ENCODE data around the gene CCDC127.
A peak's percentile ranks its signal among the peaks of the same experiment; 100 is the strongest.

The CCDC127 gene

DNA sequence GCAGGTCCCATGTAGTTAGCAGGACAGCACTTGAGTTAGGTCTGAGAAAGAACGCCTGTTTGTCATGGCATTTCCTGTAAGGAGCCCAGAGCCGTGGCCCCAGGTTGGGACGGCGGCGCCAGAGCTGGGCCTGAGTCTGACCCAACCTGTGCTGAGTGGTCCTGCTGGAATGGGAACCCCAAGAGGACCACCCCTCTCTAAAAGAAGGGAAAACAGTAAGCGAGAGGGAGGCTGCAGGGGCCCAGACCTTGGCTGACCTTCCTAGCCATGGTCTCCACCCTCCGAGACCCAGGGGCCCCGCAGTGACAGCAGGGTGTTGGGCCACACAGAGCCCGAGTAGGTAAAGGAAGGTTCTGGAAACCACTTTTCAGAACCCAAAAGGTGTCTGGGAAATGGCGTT is 28.5 kb downstream of the CCDC127 start:
- no peak for DNase-seq

DNA sequence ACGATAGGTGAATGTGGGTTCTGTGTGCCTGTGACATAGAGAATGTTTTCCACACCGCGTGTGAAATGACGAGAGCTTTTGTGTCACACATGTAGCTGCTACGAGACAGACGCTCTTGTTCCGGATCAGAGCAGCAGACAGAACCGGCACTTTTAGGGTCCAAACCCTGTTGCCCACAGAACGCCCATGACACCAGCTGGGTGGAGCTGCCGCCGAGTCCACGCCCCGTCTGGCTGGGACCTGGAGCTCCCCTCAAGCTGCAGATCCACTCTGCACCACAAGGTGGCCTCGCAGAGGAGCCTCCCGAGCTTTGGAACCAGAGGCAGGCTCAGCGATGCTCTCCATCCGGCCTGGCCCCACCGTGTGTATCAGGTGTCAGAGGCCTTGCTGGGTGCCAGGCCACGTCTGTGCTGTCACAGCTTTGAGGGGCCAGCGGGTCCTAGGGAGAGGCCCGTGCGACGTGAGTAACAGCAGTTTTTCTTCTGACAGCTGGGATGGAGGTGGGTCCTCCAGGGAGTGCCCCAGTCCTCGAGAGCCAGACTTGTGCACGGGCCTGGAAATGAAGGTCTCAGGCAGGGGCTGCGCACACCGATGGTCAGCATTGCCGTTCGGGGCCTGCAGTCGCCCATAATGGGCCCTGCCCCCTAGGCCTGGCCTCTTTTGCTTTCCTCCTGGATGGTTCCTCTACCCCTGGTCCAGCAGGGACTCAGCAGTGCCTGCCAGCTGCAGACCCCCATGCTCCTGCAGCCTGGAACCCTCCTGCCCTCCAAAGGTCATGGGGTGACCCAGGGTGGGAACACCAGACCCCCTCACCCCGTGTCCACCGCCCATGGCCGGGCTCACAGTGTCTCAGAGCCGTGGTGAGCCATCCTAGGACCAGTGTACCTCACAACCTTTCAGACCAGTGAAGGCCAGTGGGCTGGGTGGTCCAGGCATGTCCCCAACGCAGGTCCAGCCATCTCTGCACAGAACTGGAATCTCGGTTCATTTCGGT is 29.2 kb downstream of the CCDC127 start:
- peak; percentile 72 to 78 for DNase-seq

DNA sequence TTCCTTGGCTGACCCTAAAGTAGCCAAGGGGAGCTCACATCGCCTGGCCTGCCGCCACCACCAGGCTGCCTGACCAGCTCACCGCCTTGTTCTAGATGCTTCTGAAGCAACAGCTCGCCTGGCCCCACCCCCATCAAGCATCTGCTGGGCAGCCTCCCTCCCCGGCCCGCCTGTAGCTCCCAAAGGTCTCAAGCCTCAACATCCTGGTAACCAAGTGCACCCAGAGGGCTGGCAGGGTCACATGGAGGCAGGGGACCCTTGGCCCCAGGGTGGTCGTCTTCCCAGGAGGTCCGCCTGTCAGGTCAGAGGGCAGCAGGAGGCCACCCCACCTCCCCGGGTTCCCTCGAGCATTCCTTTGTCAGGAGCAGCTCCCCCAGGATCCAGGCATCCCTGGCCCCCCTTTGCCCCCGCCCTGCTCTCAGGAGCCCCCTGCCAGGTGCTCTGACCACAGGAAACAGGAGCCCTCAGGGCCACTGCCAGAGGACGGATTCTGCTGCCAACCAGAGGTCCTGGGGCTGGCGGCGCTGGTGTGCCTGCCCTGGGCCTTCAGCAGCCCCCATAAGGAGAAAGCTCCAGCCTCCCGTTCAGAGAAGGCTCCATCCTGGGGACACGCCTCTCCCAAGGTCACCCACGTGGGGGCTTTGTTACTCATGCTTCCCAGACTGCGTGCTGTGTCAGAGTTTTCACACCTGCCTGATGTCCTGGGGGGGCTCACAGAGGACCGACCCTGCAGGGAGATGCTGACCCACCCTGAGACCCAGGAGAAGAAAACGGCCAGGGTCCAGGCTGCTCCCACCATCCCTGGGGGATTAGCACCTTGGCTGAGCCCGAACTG is 30.1 kb downstream of the CCDC127 start:
- DNase-seq, result no peak

DNA sequence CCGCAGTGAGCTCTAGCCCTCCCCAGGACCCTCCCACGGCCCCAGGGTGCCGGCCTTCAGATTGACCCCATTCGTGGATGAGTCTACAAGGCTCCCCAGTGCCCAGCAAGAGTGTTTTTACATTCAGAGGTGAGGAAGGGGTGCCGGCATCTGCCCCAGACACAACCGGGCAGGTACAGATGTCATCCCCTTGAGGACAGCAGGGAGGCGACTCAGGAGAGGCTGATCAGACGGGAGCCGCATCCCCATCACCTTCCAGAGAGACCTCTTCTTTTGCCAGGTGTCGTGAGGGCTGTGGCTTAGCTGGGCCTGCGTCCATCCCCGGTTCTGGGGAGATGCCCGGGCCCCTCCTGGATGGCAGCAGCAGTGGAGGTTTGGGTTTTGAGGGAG is 30.9 kb downstream of the CCDC127 start:
- no peak for DNase-seq

DNA sequence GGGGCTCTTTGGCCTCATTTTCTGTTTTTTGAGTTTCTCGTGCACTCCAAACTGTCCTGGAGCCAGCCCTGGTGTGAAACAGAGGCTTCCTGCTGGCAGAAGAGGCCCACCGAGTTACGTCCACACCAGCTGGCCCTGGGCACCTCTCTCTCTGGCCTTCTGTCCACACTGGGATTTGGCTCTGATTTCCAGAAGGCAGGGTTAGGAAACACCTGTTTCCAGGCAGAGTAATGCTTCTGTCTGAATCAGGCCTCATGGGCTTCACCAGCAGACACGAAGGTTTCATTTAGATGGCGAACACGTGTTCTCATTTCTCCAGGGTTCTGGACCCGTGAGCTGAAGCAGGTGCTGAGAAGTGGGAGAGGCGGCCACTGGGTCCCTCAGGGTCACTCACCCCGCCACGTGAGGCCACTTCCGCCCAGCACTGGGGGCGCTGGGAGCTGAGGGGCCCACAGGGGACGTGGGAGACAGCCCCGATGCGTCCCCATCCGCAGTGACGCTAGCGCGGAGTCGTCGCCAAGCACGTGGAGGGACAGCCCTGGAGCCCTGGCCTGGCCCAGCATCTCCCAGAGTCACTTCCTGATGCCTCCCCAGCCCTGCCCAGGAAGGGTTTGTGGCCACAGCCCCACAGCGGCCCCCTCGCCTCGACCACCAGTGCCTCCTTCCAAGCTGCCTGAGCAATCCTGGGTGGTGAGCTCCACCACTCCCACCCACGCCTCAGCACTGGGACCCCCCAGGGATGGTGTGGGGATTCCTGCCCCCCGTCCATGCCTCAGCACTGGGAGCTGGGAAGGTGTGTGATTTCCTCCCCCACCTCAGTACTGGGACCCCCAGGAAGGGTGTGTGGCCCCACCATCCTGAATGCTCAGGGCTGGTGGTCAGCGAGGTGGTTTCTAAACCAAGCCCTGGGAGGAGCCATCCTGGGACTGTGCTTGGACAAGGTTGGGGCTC is 31.6 kb downstream of the CCDC127 start:
- no peak for DNase-seq

DNA sequence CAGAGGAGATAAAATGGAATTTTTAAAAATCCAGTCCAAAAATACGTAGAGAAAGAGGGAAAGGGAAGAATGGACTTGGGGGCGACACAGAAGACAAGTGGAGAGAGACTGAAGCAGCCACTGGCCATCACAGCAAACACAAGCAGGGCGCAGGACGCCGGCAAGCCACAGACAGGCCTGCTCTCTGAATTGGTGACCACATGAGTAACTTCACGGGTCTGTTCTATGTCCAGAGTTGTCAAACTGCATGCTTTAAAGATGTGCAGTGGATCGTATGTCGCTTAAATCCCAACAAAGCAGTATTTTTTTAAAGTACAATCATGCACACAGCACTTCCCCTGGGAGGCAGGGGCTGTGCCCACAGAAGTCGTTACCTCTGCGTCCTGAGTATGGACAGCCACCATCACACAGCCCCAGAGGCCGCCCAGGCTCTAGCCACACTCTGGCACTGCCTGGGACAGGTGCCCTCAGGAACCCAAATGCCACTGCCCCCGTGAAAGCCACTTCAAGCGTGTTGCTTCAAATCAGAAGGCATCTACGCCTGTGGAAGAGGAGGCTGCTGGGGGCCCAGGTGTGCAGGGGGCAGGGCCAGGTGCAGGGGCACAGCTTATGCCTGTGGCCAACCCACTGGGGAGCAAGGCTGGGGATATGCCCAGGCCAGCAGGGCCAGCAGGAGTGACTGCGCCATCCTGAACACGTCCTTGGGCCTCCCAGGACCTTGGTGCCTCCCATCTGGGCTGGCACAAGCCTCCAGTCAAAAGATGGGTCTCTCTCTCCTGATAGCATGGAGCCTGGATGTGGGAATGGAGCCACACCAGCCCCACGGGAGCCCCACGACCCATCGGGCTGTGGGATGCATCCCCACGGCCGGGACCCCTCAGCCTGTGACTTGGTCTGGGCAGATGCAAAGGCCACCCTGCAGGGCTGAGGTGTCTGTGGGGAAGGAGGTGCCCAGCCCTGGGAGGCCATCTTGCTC is 32.6 kb downstream of the CCDC127 start:
- DNase-seq, result no peak

DNA sequence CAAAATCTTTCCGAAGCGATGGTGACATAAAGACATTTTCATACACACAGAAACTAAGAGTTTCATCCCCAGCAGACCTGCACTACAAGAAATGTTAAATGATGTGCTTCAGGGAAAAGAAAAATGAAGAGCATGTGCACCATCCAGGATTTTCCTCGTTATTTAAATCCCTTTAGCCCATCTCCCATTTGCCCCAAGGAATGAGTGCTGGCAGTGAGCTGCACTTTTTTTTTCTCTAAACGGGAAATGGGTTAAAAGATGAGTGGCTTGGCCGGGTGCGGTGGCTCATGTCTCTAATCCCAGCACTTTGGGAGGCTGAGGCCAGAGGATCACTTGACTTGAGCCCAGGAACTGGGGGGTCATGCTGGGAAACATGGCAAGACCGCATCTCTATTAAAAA is 33.5 kb downstream of the CCDC127 start:
- DNase-seq, result no peak

DNA sequence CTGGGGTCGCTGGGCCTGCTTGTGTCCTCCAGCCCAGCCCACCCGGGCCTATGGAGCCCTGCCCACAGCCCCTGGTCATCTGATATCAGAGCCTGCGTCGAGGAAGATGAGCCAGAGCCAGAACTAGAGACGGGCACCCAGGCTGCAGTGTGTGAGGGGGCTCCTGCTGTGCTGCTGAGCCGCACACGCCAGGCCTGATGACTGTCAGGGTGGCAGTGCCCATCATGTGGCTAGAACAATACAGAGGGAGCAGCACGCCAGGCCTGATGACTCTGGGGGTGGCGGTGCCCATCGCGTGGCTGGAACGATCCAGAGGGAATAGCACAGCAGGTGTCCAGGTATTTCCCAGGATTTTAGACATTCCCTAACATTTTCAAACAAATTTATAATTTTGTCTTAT is 35.8 kb downstream of the CCDC127 start:
- DNase-seq, result no peak

DNA sequence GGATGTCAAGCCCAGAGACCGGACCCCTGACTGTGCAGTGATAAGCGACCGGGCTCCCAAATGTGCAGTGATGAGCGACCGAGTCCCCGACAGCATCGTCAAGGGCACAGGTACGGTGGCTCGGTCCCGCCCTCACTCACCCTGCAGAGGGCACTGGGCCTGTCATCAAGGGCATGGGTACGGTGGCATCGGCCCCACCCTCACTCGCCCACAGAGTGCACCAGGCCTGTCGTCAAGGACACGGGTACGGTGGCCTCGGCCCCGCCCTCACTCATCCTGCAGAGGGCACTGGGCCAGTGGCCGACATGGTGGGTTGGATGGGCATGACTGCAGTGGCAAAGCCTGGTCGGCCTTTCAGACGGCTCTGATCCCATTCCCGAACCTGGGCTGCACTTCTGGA is 36.4 kb downstream of the CCDC127 start:
- DNase-seq, result no peak

DNA sequence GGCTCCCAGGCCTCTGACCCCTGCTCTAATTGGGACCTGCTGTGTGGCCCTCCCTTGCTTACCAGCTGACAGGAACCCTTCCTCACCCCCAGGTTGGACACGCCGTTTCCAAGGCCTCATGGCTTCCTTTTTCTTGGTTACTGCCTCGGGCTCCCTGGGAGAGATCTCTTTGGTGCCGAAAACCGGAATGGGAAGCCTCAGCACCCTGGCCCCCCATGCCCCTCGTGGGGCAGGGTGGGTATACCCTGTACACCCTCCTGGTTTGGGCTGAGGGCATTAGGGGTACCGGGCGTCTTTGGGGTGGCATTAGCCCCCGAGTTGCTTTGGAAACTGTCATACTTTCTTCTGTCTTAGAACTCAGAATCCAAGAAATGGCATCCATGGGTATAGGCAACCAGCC is 36.8 kb downstream of the CCDC127 start:
- DNase-seq, result no peak

DNA sequence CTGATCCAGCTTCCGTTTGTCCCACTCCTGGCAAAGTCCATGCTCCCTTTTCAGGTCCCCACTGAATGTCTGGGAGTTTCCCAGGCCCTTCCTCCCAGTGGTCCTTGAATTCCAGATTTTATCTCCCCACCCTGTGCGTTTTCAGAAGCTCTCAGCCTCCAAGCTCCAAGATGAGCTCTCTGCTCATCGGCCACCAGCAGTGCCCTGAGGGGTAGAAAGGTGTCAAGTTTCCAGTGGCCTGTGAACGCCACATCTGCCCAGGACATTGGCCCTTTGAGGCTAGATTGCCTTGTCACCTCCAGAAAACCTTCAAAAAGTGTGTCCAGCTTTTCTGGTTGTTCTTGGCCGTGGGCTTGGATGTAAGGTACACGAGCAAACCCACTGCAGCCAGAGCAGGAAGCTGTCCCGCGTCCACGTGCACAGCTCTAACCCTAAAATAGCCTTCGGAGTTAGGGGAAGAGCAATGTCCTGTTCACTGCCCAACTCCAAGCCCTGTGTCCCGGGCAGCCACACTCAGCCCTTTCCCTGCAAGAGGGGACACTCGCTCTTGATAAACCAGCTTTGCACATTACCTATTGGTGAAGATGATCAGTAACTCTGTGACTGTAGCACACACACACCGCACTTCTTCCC is 37.6 kb downstream of the CCDC127 start:
- no peak for DNase-seq

DNA sequence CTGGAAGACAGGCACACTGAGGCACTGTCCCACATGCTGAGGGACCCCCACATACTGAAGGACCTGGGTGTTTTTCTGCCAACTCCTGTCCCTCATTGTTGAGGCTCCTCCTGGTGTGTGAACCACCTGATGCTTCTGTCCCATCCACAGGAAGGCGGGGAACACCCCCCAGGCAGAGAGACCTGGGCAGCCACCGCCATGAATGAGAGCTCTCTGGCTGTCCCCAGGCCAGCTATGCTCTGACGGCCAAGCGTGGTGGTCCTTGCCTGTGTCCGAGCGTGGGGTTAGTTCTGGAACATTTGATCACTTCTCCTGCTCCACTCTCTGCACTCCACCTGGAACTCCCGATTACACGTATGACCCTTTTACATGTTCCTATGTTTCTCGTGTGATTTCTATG is 38.6 kb downstream of the CCDC127 start:
- no peak for DNase-seq

DNA sequence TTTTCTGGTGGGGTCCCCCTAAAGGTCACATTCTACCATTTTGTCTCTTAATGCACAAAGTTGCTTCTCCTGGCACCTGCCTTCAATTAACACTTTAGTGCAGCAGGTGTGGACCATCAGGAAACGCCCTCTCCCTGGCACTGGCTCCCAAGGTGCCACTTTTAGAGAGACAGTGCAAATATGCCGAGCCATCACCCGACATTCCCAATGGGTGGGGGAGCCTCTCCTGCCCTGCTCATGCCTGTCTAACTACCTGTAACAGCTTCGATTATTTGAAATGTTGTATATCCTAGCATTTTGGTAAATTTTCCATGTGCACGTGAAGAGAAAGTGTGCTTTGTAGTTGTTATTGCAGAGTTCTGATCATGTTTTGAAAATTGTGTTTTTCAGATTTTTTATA is 39.8 kb downstream of the CCDC127 start:
- no peak for DNase-seq

DNA sequence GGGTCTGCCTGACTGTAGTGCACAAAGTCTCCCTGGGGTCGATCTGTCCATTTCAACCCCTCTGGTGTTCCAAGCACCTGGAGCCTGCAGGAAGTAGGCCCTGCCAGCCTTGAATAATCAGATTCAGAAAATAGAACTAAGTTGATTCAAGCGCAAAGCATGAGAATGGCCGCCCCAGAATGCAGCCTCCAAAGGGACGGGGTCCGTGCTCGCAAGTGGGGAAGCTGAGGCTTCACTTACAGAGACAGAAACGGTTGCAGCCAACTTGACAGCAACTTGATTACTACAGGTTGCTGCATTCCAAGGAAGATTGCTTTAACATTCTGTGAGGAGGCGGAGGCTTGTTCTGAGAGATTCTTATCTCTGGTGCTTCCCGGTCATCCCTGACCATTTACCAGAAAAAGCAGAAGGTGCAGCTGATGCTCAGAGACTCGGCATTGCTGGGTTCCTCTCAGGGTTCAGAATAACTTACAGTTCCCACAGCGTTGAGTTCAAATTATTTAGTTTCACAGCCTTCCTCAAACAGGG is 41.6 kb downstream of the CCDC127 start:
- no peak for DNase-seq

DNA sequence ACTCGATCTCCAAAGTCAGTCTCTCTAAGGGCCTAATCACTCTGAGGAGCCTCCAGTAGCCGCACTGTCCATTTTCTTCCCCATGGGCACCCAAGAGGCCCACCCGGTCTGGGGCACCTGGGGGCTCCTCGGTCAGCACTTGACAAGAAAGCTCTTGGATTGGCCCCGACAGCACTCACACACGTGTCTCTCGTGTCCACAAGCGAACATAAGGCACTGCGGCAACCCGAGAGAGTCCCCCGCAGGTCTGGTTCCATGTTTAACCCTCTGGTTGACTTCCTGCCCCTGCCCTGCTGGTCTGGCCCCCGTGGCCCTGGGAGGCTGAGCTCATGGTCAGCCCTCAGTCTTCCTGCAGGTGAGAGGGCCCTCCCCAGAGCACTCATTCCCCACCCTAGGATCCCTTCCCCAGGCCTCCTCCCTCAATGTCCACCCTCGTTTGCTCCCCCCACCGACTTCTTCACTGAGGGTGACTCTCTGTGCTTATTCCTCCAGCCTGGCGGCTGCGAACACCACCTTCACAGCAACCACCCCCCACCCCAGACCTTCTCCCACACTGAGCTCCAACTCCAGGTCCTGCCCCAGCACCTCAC is 43.0 kb downstream of the CCDC127 start:
- no peak for DNase-seq

DNA sequence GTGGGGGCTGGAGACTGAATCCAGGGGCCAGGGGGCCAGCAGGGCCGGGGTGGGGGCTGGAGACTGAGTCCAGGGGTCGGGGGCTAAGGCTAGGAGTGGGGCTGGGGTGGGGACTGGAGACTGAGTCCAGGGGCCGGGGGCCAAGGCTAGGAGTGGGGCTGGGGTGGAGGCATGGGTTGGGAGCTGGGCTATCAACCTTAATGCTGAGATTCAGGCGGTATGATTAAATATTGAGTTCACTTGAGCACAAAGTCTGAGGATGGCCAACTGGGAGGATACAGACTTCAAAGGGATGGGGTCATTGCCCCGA is 43.7 kb downstream of the CCDC127 start:
- DNase-seq, result no peak

DNA sequence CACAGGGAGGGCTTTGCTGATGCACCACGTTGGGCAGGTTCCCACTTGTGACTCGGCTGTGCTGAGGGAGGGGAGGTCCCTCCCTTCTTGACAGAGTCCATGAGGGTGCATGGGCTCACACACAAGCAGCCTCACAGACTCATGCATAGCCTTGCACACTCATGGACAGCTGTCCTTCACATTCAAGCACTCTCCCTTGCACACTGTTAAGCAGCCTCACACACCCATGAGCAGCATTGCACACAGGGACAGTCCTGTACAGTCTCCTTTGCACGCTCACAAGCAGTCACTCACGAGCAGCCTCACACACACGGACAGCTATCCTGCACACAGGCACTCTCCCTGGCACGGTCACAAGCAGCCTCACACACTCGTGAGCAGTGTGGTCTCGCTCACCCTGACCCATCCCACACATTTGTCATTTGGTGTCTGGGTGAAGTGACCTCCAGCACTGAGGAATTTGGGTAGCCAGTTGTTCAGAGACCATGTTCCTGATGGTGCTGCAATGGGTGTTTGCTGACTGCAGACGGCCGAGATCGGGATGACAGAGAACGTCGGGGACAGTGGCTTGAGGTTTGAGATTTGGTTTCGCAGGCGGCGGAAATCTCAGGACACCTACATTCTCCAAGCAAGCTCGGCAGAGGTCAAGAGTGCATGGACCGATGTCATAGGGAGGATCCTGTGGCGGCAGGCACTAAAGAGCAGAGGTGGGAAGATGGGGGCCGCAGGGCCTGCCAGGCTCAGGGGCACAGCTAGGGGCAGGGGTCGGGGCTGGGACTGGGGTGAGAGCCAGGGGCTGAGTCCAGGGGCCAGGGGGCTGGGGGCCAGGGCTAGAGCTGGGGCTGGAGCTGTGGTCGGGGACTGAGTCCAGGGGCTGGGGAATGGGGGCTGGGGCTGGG is 44.3 kb downstream of the CCDC127 start:
- no peak for DNase-seq

DNA sequence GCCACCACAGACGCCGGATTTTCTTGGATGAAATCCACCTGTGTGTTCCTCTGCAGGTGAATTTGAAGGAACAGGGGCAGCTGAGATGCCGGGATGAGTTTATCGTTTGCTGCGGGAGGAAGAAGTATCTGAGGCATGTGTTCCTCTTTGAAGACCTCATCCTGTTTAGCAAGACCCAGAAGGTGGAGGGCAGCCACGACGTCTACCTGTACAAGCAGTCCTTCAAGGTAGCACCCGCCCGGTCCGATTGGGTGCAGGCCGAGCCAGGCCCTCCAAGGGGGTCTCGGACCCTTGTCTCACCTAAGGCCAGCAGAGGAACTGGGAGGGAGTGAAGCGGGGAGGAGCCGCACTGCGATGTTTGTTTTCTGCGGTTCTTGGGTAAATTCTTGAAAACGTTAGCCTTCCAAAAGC is 45.1 kb downstream of the CCDC127 start:
- DNase-seq, result no peak

DNA sequence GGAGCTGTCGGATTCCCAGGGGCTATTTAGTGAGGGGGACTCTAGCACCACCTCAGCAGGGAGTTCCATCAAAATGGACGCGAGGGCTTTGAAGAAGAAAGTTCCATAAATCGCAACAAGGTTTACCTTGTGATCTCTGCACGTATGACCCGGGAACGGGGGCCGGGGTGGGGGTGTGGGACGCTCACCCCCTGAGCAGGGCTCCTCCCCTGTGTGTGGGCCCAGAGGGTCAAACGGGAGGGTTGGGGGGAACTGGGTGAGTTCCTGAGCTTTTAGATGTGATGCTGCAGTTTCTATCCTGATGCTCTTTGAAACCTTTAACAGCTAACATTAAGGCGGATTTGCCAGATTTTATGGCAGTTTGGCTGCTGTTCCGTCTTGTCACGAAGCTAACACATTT is 45.5 kb downstream of the CCDC127 start:
- no peak for DNase-seq

Data from Kasumi-1 (cell line).